AG04450 (cell line): Measurements from ENCODE around the gene SNED1. TPM values are rescaled to one million over a fixed set of nuclear protein-coding genes. Genes with fewer than 3 reads are reported as not detected.

Experiments used
- CTCF ChIA-PET: fragments of 300-600, 350-600 bp; formaldehyde crosslinking; extraction: SDS; loops from one replicate; lab custom pipeline; 2022; ENCODE audit warnings: antibody characterized with exemption, inconsistent platforms; lab: Charles Lee
- POLR2A ChIA-PET: fragments of 350-600 bp; formaldehyde crosslinking; extraction: SDS; loops from one replicate; lab custom pipeline; 2021; ENCODE audit warnings: antibody characterized with exemption, inconsistent platforms; lab: Yijun Ruan, JAX
- DNase-seq: peaks from one replicate; pipeline ENCODE4 v3.0.0-alpha.2; 2011; ENCODE audit warnings: low read depth, low spot score
- H3K27ac ChIP-seq: one replicate; pipeline ENCODE4 v1.5.1; 2012; ENCODE audit warnings: low read depth, low read length, control low read depth
- H3K27me3 ChIP-seq: one replicate; pipeline ENCODE4 v1.6.0; 2012; ENCODE audit warnings: low read length; ENCODE audit not compliant: control insufficient read depth, insufficient read depth
- H3K4me3 ChIP-seq: 2 replicates; pipeline ENCODE4 v1.5.1; 2011; ENCODE audit warnings: mild to moderate bottlenecking, low read depth, low read length, control low read depth
- H3K9me3 ChIP-seq: 2 replicates; pipeline ENCODE4 v1.5.1; 2012; ENCODE audit warnings: low read length; ENCODE audit not compliant: control insufficient read depth, insufficient read depth
- CTCF ChIP-seq: IDR thresholded peaks from 2 replicates; pipeline ENCODE4 v1.5.1; 2011; ENCODE audit warnings: low read depth, low read length, control low read depth, inconsistent platforms
- polyA plus RNA-seq: library from polyadenylated mRNA; depleted of rRNA; stranded (reverse); fragments of >200 nt; gene quantifications from 2 replicates; pipeline ENCODE4 v1.2.3, GENCODE V29; 2011

The SNED1 gene
- polyA plus RNA-seq, 1 experiment = 1.6 TPM

DNA sequence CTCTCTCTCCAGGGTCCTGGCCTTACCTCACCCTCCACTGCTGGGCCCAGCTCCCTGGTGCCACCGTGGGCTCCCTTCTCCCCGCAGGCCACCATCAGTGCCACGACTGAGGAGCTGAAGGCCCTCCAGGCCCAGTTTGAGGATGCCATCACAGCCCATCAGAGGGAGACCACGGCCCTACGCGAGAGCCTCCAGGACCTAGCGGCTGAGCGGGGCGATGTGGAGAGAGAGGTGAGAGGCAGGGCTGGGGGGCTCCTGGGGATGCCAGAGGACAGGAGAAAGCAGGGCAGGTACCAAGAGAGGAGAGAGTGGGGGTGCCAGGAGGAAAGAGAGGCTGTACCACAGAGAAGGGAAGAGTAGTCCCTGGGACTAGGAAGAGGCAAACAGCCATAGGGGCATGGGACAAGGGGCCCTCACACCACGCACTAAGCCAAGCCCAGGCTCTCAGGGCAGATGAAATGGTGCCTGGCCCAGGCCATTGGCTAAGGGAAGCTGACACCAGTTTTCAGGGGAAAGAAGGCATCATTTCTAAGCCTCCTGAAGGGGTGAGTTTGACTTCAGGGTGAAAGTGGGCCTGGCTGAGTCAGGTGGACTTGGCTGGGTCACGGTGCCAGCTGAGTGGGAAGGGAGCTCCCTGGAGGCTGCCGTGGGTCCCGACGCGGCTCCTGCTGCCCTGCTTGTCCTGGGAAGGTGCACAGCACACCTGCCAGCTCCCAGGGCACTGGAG lies 39.0 kb upstream of the SNED1 start:
- TF ChIP-seq CTCF = no peak
- POLR2A ChIA-PET = no interaction called here
- Histone ChIP-seq H3K27me3 (peaks cover 33% of the 10 kb centered on the region), H3K4me3 (no peak overlapping the region), H3K9me3 (no peaks in the 10 kb centered on the region; the same call in 1 of the 2 replicates), H3K27ac (no peak overlapping the region)
- no peak for DNase-seq
- CTCF ChIA-PET = no interaction called here

DNA sequence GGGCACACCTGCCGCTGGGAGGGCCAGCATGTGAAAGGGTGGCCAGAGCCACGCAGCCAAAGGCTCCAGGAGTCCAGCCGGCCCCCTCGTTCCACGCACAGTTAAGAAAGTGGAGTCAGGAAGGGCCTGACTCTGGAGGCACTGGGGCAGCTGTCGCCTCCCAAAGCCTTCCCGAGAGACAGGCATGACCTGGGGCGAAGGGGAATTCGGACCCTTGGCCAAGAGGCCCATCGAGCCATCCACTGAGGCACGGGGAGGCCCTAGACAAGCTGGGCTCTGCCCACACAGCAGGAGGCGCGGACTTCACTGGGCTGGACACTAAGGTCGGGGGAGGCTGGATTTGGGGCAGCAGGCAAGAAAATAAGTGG lies 38.5 kb upstream of the SNED1 start:
- DNase-seq = no peak
- Histone ChIP-seq H3K4me3 (no peak overlapping the region), H3K27ac (no peak overlapping the region), H3K27me3 (peaks cover 30% of the 10 kb centered on the region), H3K9me3 (no peaks in the 10 kb centered on the region; the same call in 1 of the 2 replicates)
- no peak for TF ChIP-seq CTCF
- CTCF ChIA-PET = no interaction called here
- POLR2A ChIA-PET = no interaction called here

GRCh38 chr2:240960309-240960970 lies 38.0 kb upstream of the SNED1 start:
- Histone ChIP-seq H3K27me3 (peaks cover 25% of the 10 kb centered on the region), H3K4me3 (no peak overlapping the region), H3K9me3 (no peaks in the 10 kb centered on the region; the same call in 1 of the 2 replicates), H3K27ac (no peak overlapping the region)
- POLR2A ChIA-PET = no interaction called here
- TF ChIP-seq CTCF = no peak
- CTCF ChIA-PET = no interaction called here
- no peak for DNase-seq

DNA sequence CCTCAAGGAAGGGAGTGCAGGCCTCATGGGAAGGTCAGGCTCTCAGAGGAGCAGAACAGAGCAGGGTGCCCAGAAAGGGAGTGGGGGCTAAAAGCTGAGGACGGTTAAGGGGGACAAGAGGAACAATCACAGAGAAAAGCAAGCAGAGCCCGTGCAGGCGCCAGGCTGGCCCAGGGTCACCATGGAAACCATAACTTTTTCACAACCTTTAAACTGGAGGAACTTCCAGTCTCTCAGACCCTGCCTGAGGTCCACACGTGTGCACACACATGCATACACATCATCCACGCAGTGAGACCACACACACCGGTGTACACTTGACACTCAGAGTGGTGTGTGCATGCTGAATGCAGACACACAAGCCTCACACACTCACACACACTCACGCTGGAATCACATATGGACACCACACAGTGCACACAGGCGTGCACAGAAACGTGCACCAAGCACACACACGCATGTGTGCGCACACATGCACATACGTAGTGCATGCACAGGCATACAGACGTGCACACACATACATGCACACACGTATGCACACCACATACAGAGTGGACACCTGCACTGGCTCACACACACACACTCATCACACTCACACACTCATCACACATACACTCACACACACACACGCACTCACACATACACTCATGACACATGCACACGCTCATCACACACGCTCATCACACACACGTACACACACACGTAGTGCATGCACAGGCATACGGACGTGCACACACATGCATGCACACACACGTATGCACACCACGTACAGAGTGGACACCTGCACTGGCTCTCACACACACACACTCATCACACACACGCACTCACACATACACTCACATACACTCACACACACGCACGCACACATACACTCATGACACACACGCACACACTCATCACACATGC lies 37.2 kb upstream of the SNED1 start:
- no peak for TF ChIP-seq CTCF
- CTCF ChIA-PET = no interaction called here
- peaks cover 19% of the 10 kb centered on the region for H3K27me3 ChIP-seq
- DNase-seq = no peak
- POLR2A ChIA-PET = no interaction called here
- H3K9me3 ChIP-seq = no peaks in the 10 kb centered on the region; the same call in 1 of the 2 replicates
- H3K4me3 ChIP-seq = no peak overlapping the region
- H3K27ac ChIP-seq = no peak overlapping the region
